ENCODE data around the gene ANP32A.
A peak's percentile ranks its signal among the peaks of the same experiment; 100 is the strongest.

Gene ANP32A

DNA sequence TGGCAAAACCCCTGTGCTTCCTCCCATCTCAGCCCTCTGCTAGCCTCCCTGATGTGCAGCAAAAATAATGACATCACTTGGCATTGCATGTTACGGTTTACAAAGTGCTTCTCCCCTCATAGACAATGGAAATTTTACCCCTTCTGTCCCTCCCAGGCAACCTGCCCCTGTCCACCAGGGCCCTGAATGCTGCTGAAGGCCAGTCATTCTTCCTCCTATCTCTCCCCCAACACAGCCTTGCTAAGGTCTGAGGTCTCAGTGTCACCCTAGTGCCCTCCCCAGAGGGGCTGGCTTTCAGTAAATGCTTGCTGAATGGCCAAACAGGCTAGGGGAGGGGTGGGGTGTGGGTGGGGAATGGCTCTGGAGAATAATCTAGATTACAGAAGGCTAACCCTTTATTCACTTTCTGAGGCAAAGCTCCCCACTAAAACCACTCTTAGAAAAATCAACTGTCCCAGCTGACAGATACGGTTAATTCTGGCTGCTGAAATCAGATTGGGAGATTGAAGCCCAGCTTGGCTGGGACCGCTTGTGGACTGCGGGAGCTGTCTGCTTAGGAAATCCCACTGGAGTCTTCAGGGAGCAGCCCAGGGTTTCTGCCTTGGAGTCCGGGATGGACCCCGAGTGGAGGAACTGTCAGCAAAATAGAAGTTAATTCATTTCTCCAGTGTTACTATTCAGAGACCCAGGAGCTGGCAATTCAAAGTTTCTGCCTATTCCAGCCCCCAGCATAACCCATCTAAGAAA, 22.9 kb downstream of the ANP32A start:
- no peak for DNase-seq

DNA sequence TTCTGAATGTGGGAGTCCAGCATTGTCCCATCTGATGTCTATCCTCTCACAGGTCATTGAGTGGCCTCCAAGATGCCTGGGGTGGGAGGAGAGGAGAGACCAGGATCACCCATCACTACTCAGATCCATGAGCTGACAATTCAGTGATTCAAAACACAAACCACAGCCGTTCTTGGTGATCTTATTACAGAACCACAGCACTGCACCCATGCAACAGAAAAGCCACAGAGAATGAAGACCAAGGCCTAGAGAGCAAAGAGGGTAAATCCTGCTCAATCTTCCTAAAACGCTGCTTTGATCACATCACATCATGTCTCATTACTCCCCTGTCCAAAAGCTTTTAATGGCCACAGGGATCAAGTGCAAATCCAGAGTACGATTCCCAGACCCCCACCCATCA, 23.5 kb downstream of the ANP32A start:
- DNase-seq, result no peak

DNA sequence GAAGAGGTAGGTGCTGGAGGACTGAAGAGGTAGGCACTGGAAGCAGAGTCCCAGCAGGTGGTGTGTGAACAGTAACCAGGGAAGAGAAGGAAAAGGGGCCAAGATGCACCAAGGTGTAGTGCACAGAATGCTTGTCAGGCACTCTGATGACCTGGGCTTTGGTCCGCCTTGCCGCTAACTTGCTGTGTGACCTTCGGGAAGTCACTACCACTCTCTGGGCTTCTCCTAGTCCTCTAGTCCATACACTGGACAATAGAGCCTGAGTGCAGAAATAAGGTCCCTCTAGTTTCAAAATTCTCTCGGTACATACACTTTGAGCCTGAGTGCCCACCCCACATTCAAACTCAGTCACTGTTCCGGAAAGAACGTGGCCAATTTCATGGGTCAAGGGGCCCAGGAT, 24.1 kb downstream of the ANP32A start:
- no peak for DNase-seq

DNA sequence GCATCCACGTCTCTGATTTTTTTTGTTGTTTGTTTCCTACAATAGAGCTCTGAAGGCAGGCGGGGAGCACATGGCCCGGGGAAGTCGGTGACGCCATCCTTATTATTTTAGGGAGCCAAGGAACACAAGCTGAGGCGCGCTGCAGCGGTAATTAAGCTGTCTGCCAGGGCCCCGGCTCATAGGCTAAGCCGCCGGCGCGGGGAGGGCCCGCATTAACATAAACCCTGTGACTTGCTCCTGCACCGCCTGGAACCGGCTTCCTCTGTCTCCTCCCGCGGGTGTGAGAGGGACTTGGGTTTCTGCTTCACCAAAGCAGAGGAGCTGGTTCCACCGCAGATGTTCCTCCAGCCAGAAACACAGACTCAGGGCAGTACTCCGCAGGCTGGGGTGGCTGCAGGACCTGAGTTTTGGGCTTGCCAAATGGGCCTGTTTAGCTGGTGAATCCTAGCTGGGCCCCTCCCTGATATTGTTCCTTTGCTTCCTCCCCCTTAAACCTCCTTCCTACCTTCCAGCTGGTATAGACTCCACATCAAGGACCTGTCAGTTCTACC, 25.3 kb downstream of the ANP32A start:
- no peak for DNase-seq

DNA sequence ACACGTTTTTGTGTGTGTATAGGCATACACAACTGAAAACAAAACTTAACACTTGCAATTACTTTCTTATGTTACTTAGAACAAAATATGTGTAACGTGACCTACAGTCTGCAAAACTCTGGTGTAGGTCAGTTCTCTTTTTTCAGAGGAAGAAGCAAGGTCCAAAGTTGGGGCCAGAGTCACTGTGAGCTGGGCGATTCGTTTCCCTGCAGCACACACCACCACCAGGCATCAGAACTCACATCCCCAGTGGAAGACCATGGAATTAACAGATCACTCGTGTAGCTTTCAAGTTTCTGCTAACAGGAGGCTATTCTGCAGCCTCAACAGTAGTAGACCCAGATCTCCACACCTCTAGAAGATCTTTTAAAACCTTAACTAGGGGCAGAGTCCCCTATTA, 25.8 kb downstream of the ANP32A start:
- no peak for DNase-seq

DNA sequence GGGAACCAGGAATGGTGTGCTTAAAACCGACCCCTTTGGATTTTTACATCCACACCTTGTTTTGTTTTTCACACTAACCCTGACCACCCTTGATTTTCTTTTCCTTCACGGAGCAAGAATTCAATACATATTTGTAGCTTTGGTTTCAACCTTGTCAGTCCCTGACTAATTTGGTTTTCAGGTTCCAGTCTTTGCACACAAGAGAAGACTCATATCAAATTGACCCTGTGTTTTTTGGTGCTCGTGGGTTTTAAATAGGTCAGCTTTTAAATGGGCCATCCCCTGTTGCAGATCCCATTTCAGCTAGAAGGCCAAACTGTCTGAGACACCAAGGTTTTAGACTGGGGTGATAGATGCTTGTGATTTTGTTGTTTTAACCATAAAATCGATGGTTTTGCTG, 26.4 kb downstream of the ANP32A start:
- DNase-seq, result no peak

DNA sequence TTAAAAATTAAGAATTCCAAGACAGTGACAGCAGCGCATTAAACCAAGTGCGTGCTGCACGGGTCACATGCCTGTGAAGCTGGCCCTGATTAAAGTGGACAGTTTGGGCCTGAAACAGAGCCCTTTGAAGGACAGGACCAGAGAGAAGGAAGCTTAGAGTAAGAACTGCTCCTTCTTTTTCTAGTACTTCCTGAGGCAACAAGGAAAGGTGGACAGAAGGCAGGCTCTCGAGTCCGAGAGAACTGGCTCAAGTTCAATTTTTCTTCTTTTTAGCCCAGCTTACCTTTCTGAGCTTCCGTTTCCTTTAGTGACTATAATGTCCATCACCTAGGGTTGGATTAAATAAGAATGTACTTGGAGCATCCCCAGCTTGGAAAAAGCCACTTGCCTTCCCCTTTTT, 26.9 kb downstream of the ANP32A start:
- no peak for DNase-seq

DNA sequence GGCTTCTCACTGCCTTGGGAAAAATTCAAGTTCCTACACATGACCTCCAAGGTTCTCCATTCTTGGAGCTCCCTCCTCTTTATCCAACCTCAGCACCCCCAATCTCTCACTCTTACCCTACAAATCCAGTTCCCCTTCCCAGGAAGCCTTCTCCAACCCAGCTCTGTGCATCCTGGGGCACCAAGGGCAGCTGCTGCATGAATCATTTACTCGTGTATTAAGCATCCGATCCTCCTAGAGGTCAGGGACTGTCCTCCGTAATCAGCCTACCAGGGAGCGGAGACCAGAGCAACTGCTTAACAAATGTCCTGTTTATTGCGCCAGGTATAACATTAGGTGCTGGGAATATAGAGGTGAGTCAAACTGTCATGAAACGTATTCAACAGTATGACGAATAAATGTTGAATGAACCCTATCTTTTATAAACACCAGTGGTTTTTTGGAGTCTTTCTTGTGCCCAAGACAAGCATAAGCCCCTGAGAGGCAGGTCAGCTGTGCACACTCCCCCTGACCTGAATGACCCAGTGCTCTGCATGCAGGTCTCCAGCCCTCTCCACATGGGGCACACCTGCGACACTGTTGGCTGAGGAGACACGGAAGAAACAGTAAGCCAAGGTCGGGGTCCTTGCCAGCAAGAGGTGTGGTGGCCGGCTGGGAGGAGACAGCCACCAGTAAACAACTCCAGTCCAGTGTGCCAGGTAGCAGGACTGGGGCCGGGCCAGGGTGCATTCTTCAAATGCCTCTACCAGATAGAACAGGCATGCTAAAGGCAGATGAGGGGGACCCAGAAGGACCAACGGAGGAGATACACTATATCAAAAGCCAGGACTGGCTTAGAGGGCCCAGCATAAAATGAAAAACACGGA, 27.6 kb downstream of the ANP32A start:
- DNase-seq, result no peak

DNA sequence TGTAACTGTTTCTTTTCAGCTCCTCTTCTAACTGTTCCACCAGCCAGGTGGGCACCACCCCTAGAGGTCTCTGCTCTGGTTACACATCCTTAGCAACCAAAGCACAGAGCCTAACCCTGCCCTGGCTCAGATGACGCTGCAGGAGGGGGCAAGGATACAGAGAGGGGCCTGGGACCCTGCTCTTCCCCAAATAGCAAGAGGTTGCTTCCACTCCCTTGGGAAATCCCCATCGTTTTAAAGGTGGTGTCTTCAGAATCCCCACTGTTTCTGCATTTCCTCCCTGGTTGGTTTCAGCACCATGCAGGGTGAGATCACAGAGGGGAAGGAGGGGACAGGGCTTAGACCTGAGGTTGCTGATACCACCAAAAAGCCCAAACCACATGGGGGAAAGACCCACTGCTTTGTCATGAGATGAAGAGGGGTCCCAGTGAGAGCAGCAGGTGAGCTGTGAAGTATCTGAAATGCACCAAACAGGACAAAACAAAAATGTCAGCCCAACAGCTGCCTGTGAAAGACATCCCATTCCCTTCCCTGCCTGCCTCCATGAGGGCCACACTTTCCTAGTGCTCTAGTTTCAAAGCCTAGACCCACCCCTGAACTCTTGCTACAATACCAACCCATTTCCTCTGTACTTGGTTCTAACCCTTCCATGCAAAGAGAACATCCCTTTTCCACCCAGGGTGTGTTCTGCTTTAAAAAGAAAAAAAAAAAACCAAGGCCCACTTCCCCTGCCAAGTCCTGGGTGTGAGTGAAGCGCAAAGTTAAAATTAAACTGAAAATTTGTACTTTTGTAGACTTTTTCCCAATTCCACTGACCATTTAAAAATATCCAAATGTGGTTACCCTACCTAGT, 29.0 kb downstream of the ANP32A start:
- no peak for DNase-seq

DNA sequence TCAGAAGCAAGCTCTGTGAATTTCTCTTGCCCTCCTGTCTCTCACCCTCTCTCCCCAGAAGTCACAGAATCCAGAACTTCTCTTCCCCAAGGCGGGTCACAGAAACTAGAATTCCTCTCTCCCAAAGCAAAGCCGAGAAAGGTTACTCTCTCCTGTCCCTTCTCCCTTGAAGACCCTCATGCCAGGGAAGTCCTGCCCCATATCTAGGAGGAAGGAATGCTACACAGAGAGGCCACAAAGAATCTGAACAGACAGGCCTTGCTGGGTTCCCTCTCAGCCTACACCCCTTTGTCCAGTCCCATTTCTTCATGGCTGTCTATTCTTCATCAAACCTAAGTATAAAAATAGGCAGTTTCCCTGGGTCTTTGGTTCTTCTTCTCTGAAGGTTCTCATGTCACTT, 29.8 kb downstream of the ANP32A start:
- no peak for DNase-seq

GRCh38 chr15:68790242-68790575, 30.5 kb downstream of the ANP32A start:
- no peak for DNase-seq

GRCh38 chr15:68789534-68790241, 31.0 kb downstream of the ANP32A start:
- no peak for DNase-seq

DNA sequence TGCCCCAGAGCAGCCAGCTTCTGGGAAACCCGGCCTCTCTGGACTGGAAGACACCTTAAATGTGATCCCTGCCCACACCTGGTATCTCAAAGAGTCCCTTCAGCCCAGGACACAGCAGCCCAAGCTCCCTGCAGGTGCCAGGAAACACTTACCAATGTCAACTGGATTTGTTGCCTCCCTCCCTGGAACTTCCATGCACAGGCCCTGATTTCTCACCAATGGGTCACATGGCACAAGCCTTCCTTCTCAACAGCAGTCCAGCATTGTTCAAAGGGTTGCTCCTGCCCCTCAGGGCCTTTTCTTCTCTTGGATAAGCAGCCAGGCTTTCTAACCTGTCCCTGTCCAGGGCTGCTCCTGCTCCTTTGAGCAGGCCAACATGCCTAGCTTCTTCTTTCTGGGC, 31.6 kb downstream of the ANP32A start:
- no peak for DNase-seq

GRCh38 chr15:68788264-68788624, 32.5 kb downstream of the ANP32A start:
- DNase-seq, result no peak

DNA sequence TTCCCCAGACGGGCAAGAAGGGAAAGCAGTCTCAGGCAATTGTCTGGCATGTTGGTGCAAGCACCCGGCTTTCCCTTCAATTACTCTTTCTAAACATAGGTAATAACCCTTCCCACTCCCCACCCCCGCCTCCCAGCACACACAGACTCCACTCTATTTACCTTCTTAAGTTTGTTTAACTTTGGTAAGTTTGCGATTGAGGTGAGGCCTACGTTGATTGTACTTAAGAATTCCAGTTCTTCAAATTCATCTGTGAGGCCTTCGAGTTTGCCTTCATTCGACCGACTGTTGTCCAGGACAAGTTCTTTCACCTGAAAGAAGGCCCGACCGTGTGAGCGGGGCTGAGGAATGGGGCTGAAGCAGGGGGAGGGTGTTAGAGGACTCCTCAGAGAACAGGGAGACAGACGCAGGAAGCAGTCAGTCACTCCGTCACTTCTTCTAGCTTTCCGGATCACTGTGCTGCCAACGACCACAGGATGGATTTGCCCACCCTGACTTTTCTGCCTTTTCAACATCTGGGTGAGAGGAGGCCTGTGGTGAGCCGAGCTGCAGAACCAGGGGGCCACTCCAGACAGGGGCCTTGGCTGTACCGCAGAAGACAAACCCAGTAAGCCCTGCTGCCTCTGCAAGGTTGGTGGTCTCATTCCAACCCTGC, 33.0 kb downstream of the ANP32A start:
- DNase-seq, result no peak

- DNase-seq, result no peak
These were observed 33.9 kb downstream of the ANP32A start for GRCh38 chr15:68786753-68787152.

DNA sequence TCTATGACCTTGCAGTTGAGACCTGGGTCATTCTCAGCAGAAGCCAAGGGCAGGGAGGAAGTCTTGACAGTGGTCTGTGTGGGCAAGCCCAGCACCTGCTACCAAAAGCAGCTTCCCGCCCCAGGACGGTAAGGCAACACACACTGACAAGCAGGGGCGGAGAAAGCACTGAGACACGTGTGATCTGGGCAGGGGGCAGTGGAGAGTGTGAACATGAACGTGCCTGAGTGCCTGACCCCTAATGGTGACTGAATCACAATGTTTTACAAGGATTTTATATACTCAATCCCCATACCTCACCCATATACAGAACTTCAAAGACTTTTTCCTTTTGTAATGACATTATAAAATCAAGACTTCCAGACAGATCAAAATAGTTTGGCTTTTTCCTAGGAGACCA, 35.2 kb downstream of the ANP32A start:
- no peak for DNase-seq

DNA sequence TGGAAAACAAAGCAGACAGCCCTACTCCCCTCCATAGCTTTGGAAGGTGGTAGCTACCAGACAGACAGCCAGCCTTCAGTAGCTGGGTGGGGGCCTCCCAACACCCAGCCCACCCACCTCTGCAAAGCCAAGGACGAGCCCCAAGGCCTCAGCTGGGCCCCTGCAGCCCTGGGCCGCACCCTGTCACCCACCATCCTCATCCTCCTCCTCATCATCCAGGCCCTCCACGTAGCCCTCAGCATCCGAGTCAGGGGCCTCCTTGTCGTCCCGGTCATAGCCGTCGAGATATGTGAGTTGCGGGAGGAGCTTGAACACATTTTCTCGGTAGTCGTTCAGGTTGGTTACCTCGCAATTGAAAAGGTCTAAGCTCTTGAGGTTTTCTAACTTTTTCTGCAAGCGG, 36.5 kb downstream of the ANP32A start:
- DNase-seq, result no peak

DNA sequence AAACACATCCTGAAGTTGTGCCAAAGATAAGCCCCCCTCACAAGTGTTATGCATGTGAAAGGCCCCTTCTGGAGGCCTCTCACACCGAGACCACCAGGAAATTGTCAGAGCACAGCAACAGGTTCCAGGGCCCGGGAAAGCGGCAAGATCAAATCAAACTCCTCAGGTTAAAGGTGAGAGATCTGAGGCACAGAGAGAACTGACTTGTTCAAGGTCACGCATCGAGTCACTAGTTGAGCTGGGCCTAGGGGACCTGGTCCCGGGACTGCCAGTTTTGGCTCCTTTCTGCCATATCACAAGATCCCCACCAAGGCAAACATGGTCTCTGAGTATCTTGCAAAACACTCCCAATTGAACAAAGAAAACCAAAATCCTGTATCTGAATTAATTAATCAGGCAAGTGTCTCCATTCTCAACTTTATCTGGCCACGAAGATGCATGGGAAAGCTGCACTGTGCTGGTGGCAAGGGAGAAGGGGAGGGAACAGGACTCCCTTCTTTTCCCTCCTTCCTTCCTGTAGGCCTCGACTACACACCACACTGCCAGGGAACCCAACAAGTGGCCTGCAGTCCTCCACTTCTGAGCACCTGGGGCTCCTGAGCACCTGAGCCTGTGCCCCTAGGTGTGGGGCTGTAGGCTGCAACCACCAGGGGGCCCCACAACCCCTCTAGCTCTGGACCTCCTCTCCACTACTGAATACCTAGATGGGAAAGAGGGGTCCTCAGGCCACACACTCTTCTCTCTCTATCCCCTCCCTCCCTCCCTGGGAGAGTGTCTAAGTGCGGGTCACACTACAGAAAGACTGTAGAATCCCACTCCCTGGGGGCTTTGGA, 37.3 kb downstream of the ANP32A start:
- DNase-seq, result peak; percentile 69

- DNase-seq, result no peak
These were observed 38.0 kb downstream of the ANP32A start for GRCh38 chr15:68782589-68783161.

Measured in DMS53 (cell line).